Caco-2 (cell line): ENCODE results near the gene TMEM208. TPM values are rescaled to one million over a fixed set of nuclear protein-coding genes. Genes with fewer than 3 reads are reported as not detected.
A peak's percentile ranks its signal among the peaks of the same experiment; 100 is the strongest.

Experiments used
- BruUV-seq: library from RNA; stranded (reverse); fragments of 400-500 nt; replicated peaks from 2 replicates; lab custom pipeline; 2021; lab: Mats Ljungman, UMichigan
- CTCF ChIA-PET: fragments of 300-600 bp; sonication (Branson Sonifier 250); formaldehyde crosslinking; loops from one replicate; lab custom pipeline; 2022; ENCODE audit warnings: antibody characterized with exemption; lab: Charles Lee
- POLR2A ChIA-PET: fragments of 300-600 bp; sonication (Branson Sonifier 250); formaldehyde crosslinking; loops from one replicate; lab custom pipeline; 2022; ENCODE audit warnings: antibody characterized with exemption; lab: Charles Lee
- DNase-seq, 2 experiments: peaks; one replicate each; pipeline versions ENCODE4 v3.0.0 to v3.0.0-alpha.2; 2020 to 2022
- H3K27me3 ChIP-seq: replicated peaks from 2 replicates; pipeline ENCODE4 v1.6.0; 2011; ENCODE audit warnings: low read length; ENCODE audit not compliant: control insufficient read depth, insufficient read depth
- H3K36me3 ChIP-seq: 2 replicates; pipeline ENCODE4 v1.5.1; 2011; ENCODE audit warnings: low read length; ENCODE audit not compliant: control insufficient read depth, insufficient read depth
- H3K4me1 ChIP-seq: fragments of 250-450 bp; sonication (Bioruptor Pico); 2 replicates; pipeline ENCODE4 v1.5.1; 2020; ENCODE audit warnings: mild to moderate bottlenecking
- H3K4me3 ChIP-seq: 2 replicates; pipeline ENCODE4 v1.5.1; 2011; ENCODE audit warnings: low read depth, mild to moderate bottlenecking, control low read depth, low read length
- H3K9me3 ChIP-seq: fragments of 250-450 bp; sonication (Bioruptor Pico); 2 replicates; pipeline ENCODE4 v1.5.1; 2020; ENCODE audit warnings: mild to moderate bottlenecking, moderate library complexity
- H3K27ac Mint-ChIP-seq: one replicate; pipeline ENCODE4 v1.8.0; 2022; ENCODE audit warnings: mixed read lengths; ENCODE audit not compliant: unreplicated experiment
- H3K27me3 Mint-ChIP-seq: one replicate; pipeline ENCODE4 v1.8.0; 2022; ENCODE audit warnings: mixed read lengths; ENCODE audit not compliant: insufficient read depth, unreplicated experiment
- H3K36me3 Mint-ChIP-seq: one replicate; pipeline ENCODE4 v1.8.0; 2022; ENCODE audit warnings: mild to moderate bottlenecking, mixed read lengths; ENCODE audit not compliant: insufficient read depth, unreplicated experiment
- H3K4me1 Mint-ChIP-seq: one replicate; pipeline ENCODE4 v1.8.0; 2022; ENCODE audit warnings: low read depth, mixed read lengths; ENCODE audit not compliant: unreplicated experiment
- H3K4me3 Mint-ChIP-seq: one replicate; pipeline ENCODE4 v1.8.0; 2022; ENCODE audit warnings: mild to moderate bottlenecking, moderate library complexity, mixed read lengths; ENCODE audit not compliant: unreplicated experiment
- H3K9me3 Mint-ChIP-seq: one replicate; pipeline ENCODE4 v1.8.0; 2022; ENCODE audit warnings: mixed read lengths; ENCODE audit not compliant: unreplicated experiment
- CTCF ChIP-seq, 2 experiments: fragments of 200-600 bp in 1 of 2; IDR thresholded peaks; 1 replicate in 1 of 2; 2 replicates in 1 of 2; pipeline versions ENCODE4 v1.5.1 to v1.8.0; 2011 to 2022; ENCODE audit warnings: antibody characterized with exemption in 1 of 2, control low read depth in 1 of 2, inconsistent platforms in 1 of 2, low read depth in 1 of 2, low read length in 1 of 2, mild to moderate bottlenecking in 1 of 2, moderate library complexity in 1 of 2; ENCODE audit not compliant: insufficient read depth in 1 of 2, severe bottlenecking in 1 of 2, unreplicated experiment in 1 of 2
- intact Hi-C: fragments of 100-400 bp; cut with micrococcal nuclease; formaldehyde crosslinking; loops from one replicate; pipeline ENCODE4 v1.10.0; 2022; ENCODE audit not compliant: unreplicated experiment
- total RNA-seq: library from RNA; stranded (reverse); gene quantifications from 2 replicates; pipeline ENCODE4 v1.2.3, GENCODE V29; 2022

The TMEM208 gene
- total RNA-seq, 1 experiment from 2014 or later: 69.7 TPM

GRCh38 chr16:67193536-67193935 is 33.4 kb upstream of the TMEM208 start:
- no peaks in the 10 kb centered on the region for H3K9me3 ChIP-seq
- H3K36me3 Mint-ChIP-seq: peaks cover 54% of the 10 kb centered on the region
- ChIA-PET CTCF (interaction anchor here (1.1 kb wide), 1 partner anchor 232 kb away, joined by 3 read pairs; the partner anchor contains the start of gene CES3), POLR2A (interaction anchor here (0.5 to 1.2 kb wide), 2 partner anchors 34 to 54 kb away, joined by 3 read pairs; partner anchors contain the start of gene FHOD1)
- peaks cover 25% of the 10 kb centered on the region for H3K4me1 Mint-ChIP-seq
- no peaks in the 10 kb centered on the region for H3K9me3 Mint-ChIP-seq
- intact Hi-C loops: loop anchor here (2.0 kb wide), 1 partner anchor 53 kb away; the partner anchor contains the start of gene FHOD1
- H3K4me3 ChIP-seq: peak overlapping the region; percentile 90
- peak overlapping the region; percentile 77 for H3K4me3 Mint-ChIP-seq
- H3K27me3 ChIP-seq: no peaks in the 10 kb centered on the region
- peak overlapping the region; percentile 25 for H3K27ac Mint-ChIP-seq
- H3K4me1 ChIP-seq: peaks cover 24% of the 10 kb centered on the region
- no peak for DNase-seq
- no peak for TF ChIP-seq CTCF (IDR thresholded peaks at IDR 0.05; ENCODE audit: insufficient read depth in 1 of 2, low read depth in 1 of 2, low read length in 1 of 2, severe bottlenecking in 1 of 2, unreplicated experiment in 1 of 2)
- H3K36me3 ChIP-seq: peaks cover 13% of the 10 kb centered on the region
- BruUV-seq: no TSS peak
- no peaks in the 10 kb centered on the region for H3K27me3 Mint-ChIP-seq

- no peak overlapping the region for H3K4me3 ChIP-seq
- no peaks in the 10 kb centered on the region for H3K9me3 Mint-ChIP-seq
- H3K4me3 Mint-ChIP-seq: peak overlapping the region; percentile 77
- CTCF ChIA-PET: no interaction called here
- TF ChIP-seq CTCF (IDR thresholded peaks at IDR 0.05; ENCODE audit: insufficient read depth in 1 of 2, low read depth in 1 of 2, low read length in 1 of 2, severe bottlenecking in 1 of 2, unreplicated experiment in 1 of 2): no peak
- peak overlapping the region; percentile 25 for H3K27ac Mint-ChIP-seq
- peaks cover 13% of the 10 kb centered on the region for H3K36me3 ChIP-seq
- no TSS peak for BruUV-seq
- peaks cover 56% of the 10 kb centered on the region for H3K36me3 Mint-ChIP-seq
- no peaks in the 10 kb centered on the region for H3K9me3 ChIP-seq
- DNase-seq: no peak
- no peaks in the 10 kb centered on the region for H3K27me3 Mint-ChIP-seq
- H3K27me3 ChIP-seq: no peaks in the 10 kb centered on the region
- peaks cover 28% of the 10 kb centered on the region for H3K4me1 ChIP-seq
- intact Hi-C loops: no loop called here
- peaks cover 25% of the 10 kb centered on the region for H3K4me1 Mint-ChIP-seq
- POLR2A ChIA-PET: interaction anchor here (0.5 kb wide), 1 partner anchor 35 kb away, joined by 3 read pairs; no protein-coding TSS in a partner anchor
These were observed 32.7 kb upstream of the TMEM208 start for GRCh38 chr16:67194260-67194659.

- peaks cover 68% of the 10 kb centered on the region for H3K36me3 Mint-ChIP-seq
- Histone ChIP-seq H3K4me3 (no peak overlapping the region), H3K9me3 (no peaks in the 10 kb centered on the region), H3K36me3 (peaks cover 13% of the 10 kb centered on the region), H3K27me3 (no peaks in the 10 kb centered on the region), H3K4me1 (peaks cover 35% of the 10 kb centered on the region)
- H3K4me3 Mint-ChIP-seq: no peak overlapping the region
- intact Hi-C loops: no loop called here
- DNase-seq: no peak
- ChIA-PET POLR2A (no interaction called here), CTCF (interaction anchor here (1.0 kb wide), 1 partner anchor 10 kb away, joined by 6 read pairs; no protein-coding TSS in a partner anchor)
- H3K9me3 Mint-ChIP-seq: no peaks in the 10 kb centered on the region
- no peaks in the 10 kb centered on the region for H3K27me3 Mint-ChIP-seq
- H3K27ac Mint-ChIP-seq: no peak overlapping the region
- peaks cover 32% of the 10 kb centered on the region for H3K4me1 Mint-ChIP-seq
- TF ChIP-seq CTCF (IDR thresholded peaks at IDR 0.05; ENCODE audit: insufficient read depth in 1 of 2, low read depth in 1 of 2, low read length in 1 of 2, severe bottlenecking in 1 of 2, unreplicated experiment in 1 of 2): no peak
- no TSS peak for BruUV-seq
These were observed 31.3 kb upstream of the TMEM208 start for GRCh38 chr16:67195676-67196075.
